ENCODE data around the gene ARHGEF37. TPM values are rescaled to one million over a fixed set of nuclear protein-coding genes. Genes with fewer than 3 reads are reported as not detected.

ARHGEF37 gene
- total RNA-seq, 1 donor from 2014 or later, result 11.9 TPM

DNA sequence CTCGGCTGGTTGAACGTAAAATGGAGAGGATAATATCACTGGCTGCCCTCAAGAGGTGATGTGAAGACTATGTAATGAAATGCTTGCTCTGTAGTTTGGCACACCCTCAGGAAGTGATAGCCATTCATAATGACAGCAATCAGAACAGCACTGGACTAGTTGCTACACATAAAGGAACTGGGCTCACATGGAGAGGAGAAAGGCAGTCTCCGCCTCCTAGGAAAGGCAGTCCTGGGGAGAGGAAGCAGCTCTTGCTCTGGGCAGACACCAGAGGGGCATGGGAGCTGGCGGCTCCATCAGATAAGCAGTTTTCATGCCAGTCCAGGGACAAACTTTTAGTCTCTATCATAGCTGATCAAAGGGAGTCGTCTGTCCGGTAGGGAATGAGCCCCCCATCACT is 46.9 kb downstream of the ARHGEF37 start:
- DNase-seq (ENCODE audit: low spot score), result no peak

DNA sequence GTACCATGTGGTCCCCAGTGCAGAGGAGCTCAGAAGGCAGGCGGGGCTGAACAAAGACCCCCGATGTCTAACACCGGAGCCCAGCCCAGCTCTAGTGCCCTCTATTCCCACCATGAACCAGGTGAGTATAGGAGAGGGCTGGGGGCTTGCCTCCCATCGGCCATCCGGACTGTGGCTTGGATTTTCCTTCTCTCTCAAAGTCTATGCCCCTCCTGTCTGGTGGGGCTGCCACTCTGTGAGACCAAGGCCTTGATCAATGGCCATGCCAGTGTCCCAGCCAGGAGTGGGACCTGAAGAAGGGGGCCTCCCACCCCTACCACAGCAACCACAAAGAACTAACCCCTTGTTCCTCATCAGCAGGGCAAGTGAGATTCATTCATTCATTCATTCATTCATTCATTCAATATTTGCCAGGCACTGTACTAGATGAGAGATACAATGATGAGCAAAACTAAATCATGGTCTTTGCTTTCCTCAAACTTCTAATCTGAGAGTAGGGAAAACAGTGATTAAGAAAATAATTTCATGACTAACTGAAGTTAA is 47.6 kb downstream of the ARHGEF37 start:
- DNase-seq (ENCODE audit: low spot score), result no peak

DNA sequence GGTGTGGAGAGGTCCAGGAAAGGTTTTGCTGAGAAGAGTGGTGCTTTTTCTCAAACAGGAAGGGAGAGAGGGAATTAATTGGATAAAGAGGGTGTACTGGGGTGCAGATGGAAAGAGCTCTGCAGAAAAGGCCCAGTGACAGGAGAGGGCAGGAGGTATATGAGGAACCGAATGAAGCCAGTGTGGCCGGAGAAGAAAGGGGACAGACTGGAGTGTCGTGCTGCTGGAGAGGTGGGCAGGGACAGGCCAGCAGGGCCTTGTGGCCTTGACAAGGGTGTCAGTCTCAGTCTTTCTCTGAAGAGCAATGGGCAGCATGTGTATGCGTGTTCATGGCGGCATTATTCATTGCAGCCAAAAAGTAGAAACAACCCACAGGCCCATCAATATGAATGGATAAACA is 48.1 kb downstream of the ARHGEF37 start:
- no peak for DNase-seq (ENCODE audit: low spot score)

DNA sequence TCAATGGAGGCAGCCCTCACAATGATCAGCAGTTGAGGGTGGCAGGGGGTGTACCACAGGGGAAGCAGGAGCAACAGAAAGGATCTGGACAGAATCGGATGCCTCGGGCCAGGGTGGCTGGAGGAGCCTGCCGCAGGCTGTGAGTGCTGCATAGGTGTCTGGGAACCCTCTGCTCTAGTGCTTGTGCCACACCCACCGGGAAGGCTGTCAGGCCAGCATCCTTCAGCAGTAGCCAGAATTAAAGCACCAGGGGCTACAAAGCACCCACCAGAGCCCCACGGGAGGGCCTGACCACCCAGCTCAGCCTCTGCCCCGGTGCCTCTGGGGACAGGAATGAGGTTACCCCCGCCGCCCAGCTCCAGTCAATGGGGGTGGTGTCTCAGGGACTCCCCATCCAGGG is 49.0 kb downstream of the ARHGEF37 start:
- no peak for DNase-seq (ENCODE audit: low spot score)

DNA sequence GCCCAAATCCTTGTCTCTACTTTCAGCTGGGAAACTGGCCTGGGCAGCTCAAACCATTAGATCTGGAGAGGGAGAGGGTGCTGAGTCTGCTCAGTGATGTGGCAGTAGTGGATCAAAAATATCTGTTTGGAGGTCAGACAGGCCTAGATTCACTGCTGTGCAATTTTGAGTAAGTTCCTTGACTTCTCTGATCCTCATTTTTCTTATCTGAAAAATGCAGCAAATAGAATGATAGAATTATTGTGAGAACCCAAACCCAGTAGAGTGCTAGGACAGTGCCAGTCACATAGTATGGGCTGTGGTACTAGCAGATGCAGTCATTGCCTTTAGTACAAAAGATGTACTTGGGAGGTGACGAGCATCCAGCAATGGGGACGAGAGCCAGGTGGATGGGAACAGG is 50.2 kb downstream of the ARHGEF37 start:
- no peak for DNase-seq (ENCODE audit: low spot score)

DNA sequence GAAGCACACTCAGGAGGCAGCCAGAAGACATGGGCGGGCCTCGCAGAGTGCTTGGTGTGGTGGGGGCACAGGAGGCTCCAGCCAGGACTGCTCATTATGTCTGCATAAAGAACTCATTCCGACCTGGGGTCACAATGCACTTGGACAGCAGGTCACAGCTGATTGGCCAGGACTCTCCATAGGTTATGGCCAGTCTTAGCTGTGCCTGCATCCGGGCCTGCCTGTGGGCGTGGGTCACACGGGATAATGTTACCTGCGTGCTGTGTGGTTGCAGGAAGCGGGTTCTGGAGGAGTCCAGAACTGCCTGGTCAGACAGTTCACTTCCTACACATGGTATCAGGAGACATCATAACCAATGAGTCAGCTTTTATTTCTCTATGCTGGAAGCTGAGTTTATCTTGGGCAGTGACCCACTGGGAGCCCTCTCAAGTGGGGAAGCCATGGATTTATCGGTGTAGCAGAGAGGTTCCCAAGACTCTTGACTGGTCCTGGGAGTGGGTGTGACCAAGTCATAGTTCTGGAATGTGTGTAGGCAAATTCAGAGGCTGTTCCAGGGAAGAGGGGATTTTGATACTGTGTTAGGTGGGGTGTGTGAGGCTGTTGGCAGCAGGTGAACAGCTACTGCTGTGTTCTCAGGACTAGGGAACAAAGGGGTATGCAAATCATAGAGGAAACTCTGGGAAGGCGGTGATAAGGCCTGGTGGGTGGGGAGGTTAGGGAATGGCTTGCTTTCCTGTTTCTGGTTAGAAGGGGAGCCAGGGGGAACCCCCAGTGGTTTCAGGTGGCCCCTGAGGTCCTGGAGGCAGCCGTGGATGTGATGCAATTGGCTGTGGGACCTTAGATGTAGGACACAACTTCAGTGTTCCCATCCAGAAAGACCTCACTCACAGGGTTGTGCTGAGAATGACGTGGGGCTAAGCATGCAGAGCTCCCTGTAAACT is 51.3 kb downstream of the ARHGEF37 start:
- no peak for DNase-seq (ENCODE audit: low spot score)

DNA sequence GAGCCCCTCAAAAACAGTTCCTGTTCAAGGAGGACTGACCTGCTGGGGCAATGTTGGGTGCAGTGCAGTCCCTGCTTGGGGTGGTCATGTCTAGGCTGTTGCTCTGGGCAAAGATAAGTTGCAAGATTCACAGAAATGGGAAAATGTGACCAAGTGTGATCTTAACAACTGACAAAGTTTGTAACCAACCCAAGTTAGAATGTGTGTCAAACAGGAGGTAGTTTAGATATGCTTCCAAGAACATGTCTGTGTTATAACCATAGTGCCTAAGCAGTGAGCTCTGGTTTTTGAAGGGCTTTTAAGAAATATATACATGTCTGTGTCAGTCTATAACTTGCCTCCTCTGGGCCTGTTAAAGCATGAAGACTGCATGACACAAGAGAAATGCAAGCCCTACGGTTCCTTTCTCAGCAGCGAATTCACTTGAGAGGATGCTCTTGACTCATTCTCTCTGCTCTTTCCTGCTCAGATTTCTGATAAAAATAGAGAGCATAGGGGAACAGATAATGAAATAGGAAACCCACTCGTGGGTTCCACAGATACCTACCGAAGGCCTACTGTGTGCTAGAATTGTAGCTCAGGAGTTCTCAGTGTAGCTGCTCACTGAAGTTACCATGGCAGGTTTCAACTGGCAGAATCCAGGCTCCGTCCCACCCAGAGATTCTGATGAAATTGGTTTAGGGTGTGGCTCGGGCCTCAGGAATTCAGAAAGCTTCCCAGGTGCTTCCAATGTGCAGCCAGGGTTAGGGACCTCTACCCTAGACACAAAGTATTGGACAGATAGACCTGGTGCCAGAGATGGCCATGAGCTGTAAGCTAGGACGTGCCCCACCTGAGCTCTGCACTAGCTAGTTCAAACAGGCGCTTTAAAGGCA is 52.4 kb downstream of the ARHGEF37 start:
- DNase-seq (ENCODE audit: low spot score), result no peak

DNA sequence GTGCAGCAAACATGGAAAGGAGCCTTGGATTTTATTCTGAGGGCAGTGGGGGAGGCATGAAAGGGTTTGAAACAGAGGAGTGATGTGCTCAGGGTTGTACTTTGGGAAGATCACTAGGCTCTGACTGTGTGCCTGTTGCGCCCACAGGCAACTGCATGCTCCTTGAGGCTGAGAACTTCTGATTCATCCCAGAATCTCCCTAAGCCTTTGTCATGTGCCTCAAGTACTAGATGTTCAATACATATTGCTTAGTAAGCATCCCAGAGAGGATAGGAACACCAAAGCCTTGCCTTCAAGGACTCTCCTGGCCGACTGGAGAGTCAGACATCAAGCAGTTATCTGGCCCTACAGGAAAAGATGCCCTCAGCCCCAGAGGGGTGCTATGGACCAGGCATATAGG is 54.1 kb downstream of the ARHGEF37 start:
- DNase-seq (ENCODE audit: low spot score), result no peak

DNA sequence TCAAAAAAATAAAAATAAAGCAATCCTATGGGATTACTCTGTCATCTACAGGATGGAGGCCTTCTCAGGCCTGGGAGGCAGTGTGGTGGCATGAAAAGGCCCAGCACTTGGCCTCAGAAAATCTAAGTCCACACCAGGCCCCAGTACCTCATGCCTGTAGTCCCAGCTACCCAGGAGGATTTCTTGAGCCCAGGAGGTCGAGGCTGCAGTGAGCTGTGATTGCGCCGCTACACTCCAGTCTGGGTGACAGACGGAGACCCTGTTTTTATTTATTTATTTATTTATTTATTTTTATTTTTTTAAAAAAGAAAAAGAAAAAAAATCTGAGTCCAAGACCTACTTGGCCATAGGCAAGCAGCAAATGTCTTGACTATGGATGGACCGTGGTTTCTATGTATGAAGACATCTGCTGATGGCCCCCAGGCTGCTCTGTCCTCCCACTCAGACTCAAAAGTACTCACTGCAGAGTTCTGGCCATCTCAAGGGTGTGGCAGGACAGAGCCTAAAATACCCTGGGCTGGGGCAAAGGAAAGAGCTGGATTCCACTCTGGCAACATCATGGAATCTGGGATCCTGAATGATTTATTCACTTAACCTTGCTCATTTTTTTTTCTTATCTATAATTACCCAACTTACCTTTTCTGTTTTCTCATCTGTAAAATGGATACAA is 55.0 kb downstream of the ARHGEF37 start:
- DNase-seq (ENCODE audit: low spot score), result no peak

DNA sequence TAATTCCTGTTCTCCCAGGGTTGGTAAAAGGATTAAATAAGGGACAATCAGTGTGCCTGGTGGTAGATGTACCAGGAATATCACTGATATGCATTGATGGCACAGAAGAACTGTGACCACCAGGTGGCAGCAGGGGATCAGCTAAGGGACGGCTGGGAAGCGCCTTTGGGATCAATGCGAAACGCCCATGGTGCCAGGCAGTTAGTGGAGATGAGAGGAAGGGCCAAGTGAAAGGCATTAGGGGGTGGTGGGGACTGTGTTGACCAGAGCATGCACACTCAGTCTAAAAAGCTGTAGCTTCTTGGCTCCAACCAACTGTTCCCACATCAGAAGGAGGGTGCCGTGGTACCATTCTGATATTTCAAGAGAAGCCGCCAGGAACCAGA is 55.6 kb downstream of the ARHGEF37 start:
- DNase-seq (ENCODE audit: low spot score), result peak; percentile 82

DNA sequence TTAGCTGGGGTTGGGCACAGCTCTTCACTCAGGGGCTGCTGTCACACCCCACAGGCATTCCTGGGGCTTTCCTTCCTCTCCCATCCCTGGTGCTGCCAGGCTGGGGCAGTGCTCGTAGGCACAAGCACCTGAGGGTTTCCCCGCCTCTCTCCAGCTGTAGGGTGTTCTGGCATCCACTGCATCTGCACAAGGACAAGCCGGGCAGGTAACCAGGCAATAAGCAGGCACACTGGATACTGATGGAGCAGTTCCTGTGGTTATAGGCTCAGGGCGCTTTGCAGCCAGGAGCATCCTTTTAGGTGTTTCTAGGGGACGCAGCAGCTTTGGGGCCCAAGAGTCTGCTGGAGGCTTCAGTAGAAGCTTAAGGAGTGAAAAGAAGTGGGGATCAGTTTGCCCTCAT is 56.8 kb downstream of the ARHGEF37 start:
- no peak for DNase-seq (ENCODE audit: low spot score)

DNA sequence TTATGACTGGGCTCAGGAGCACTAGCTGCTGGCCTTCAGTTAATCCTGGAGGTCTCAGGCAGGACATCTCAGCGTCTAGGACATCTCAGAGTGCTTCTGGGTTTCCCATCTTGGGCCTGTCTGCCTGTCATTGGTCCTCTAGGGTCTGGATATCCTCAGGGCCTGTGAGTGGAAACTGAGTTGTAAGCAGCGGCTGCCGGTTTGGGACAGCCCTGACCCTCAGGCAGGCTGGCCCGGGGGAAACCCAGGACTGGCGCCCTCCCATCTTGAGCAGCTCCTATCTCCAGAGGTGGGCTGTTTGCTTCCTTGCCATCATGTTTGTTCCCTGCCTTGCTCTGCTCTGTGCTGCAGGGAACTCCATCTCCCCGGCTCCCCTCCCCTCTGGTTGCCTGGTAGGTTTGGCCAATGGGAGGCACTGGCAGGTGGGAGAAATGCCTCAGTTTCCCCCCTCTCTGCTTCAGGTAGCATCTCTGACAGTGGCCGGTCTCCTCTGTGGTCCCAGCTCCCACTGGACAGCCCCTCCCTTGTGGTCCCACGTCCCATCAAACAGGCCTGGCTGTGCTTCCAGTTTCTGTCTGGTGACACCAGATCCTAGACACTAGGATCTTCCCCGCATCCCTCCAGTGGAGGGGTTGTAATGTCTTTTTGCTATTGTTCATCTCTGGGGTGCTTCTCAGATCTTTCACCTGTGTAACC is 57.4 kb downstream of the ARHGEF37 start:
- no peak for DNase-seq (ENCODE audit: low spot score)

DNA sequence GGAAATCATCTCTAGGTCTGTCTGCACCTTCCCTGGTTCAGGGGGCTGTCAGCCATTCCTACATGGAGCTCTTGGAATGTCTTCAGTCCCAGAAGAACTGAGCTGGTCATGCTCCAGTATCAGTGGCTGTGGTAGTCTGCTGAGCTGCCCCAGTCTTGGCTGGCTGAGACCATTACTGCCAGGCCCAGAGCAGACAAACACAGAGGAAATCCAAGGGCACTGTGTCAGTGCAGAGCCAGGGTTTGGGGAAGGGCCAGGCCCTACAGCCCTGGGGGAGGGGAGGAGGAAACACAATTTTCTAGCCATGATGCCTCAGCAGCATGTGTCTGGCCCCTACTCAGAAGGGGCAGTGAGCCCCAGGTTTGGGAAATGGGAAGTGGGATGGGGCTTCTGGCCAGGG is 58.4 kb downstream of the ARHGEF37 start:
- no peak for DNase-seq (ENCODE audit: low spot score)

DNA sequence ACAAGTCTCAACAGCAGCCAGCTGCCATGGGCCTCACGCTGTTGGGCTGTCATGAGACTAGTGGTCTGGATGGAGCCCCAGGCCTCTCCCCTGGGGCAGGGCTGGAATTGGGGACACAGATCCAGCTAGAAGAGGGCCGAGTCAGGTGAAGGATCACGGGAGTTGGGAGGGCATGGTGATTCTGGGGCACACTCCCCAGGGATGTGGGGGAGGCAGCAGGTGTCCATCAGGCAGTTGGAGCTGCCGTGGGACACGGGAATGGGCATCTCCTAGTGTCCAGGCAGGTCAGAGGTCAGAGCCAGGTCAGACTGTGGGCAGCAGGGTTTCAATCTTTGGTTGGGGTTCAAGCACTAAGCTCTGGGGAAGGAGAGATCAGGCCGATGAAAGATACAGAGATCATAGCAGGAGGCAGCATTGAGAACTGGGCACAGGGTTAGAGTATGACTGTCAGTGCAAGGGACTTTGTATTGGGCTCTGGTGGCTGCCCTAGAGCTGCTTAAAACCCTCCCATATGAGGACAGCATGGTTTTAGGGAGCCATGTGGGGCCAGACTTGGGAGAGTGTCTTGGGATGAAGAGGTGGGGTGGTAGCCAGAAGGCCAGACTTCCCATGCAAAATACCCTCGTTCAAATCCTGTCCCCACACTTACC is 59.2 kb downstream of the ARHGEF37 start:
- DNase-seq (ENCODE audit: low spot score), result no peak

DNA sequence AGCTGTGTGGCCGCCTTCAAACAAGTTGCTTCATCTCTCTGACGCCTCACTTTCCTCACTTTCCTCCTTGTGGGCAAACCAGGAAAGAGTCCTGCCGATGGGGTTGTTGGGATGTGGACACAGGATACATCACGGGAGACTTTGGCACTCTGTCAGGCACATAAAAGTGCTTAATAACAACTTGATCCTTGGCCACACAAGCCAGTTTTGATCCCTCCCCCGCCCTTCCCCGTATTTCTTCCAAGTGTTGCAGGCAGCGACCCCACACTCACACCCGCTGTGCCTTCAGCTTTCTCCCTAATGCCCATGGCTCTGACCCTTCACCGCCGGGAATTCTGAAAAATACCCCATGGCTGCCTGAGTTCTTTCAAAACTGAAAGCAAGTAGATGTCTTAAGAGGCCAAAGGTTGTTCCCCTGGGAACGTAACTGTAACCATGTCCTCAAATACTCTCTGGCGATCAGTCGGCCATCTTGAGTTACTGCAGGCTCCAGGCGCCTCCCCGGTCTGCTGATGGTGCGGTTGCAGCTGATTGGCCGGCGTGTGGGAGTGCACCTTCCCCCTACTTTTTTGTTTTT is 59.8 kb downstream of the ARHGEF37 start:
- peak; percentile 73 for DNase-seq (ENCODE audit: low spot score)

DNA sequence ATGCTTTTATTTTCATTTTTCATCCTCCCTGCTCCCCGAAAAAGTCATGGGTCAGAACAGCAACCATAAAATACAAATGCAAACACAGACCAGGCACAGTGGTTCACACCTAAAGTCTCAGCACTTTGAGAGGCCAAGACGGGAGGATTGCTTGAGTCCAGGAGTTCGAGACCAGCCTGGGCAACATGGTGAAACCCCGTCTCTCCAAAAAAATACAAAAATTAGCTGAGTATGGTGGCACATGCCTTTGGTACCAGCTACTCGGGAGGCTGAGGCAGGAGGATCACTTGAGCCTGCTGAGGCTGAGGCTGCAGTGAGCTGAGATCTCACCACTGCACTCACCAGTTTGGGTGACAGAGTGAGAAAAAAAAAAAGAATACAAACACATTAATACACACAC is 60.3 kb downstream of the ARHGEF37 start:
- no peak for DNase-seq (ENCODE audit: low spot score)

DNA sequence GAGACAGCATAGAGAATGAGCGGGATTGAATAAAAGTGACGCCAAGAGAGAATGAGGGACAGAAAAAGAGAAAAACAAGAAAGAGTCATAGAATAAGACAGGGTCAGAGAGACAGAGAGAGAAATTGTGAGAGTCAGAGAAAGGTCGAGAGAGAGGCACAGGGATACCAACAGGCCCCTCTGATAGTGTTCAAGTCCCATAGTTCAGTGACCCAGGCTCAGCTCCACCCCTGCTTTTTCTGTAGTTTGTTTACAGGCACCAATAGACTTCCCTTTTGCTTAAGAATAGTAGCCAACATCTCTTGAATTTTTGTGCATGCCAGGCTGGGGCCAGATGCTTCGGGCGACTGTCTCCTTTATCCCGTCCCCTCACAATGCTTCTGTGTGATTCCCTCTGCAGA is 62.5 kb downstream of the ARHGEF37 start:
- DNase-seq (ENCODE audit: low spot score), result no peak

DNA sequence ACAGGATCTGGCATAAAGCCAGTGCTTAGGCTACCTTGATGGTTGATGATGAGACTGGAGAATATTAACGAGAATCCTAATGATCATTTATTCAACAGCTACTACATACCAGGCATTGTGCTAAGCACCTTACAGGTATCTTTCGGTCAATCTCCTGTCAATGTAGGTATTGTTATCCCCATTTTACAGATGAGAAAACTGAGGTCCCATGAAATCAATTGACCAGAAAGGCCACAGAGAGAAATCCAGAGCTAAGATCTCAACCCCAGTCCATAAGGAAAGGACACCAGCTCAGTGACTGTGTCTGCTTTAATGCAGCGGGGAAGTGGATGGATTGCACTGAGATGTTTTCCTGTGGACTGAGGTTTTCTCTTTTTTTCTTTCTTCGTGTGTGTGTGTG is 63.3 kb downstream of the ARHGEF37 start:
- no peak for DNase-seq (ENCODE audit: low spot score)

DNA sequence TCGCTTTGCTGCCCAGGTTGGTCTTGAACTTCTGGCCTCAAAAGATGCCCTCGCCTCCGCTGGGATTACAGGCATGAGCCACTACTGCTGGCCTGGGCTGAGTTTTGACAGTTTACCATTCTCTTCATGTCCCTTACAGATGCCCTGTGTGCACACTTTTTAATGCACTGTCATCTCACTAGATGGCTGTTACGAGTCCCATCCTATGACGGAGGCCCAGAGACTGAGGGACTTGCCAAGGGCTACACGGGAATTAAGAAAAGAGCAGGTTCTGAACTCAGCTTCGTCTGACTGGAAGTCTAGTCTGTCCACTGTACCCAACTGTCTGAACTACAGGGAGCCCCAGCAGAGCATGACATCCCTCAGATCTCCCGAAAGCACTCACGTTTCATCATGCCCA is 63.9 kb downstream of the ARHGEF37 start:
- DNase-seq (ENCODE audit: low spot score), result no peak

DNA sequence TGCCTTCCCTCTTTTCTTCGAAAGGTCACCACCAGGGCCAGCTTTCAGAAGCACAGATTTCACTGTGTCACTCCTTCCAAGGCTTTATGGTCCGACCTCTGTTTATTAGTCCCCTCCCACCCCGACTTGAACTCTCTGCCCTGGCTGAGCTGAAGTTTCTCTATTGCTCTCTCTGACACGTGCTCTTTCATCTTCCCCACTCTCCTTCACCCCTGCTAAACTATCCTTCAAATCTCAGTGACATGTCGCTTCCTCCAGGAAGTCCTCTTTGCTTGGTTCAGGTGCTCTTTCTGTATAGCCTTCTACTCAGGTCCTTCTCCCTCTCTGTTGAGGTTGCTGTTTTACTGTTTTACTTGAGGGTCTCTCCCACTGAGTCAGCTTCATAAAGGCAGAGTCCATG is 64.4 kb downstream of the ARHGEF37 start:
- no peak for DNase-seq (ENCODE audit: low spot score)

DNA sequence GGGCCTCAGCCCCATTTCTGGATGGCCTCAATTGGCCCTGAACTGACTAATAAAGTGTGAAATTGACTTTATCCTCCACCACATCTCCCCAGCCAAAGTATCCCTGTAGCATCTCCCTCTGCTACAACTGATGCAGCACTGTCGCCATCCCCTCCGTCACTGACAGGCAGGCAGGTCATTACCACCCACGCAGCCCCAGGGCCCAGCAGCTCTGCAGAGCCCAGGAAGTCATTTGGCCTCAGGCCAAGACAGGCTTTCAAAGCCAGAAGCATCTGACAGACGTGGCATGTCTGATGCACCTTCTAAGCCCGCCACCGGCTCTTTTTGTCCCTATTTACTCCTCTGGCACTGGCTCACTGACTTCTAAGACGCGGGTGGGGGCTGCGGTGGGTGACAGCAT is 65.3 kb downstream of the ARHGEF37 start:
- no peak for DNase-seq (ENCODE audit: low spot score)
